Occipital lobe (tissue), 2 donors: ENCODE measurements around the gene PTTG1IP. TPM values are rescaled to one million over a fixed set of nuclear protein-coding genes. Genes with fewer than 3 reads are reported as not detected.
A peak's percentile ranks its signal among the peaks of the same experiment; 100 is the strongest.
"Not testable (repeated sequence)": the region's sequence is repeated elsewhere in the genome, so short reads cannot be mapped to it uniquely, and the experiment has no call there.

Experiments used
- DNase-seq: peaks from one replicate; lab custom pipeline; 2025; lab: John Stamatoyannopoulos, UW
- total RNA-seq: library from RNA; depleted of rRNA; stranded (reverse); fragments of >200 nt; gene quantifications from one replicate; pipeline ENCODE4 v1.2.3, GENCODE V29; 2014

Gene PTTG1IP, protein sequence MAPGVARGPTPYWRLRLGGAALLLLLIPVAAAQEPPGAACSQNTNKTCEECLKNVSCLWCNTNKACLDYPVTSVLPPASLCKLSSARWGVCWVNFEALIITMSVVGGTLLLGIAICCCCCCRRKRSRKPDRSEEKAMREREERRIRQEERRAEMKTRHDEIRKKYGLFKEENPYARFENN
- 82.4 TPM for total RNA-seq

DNA sequence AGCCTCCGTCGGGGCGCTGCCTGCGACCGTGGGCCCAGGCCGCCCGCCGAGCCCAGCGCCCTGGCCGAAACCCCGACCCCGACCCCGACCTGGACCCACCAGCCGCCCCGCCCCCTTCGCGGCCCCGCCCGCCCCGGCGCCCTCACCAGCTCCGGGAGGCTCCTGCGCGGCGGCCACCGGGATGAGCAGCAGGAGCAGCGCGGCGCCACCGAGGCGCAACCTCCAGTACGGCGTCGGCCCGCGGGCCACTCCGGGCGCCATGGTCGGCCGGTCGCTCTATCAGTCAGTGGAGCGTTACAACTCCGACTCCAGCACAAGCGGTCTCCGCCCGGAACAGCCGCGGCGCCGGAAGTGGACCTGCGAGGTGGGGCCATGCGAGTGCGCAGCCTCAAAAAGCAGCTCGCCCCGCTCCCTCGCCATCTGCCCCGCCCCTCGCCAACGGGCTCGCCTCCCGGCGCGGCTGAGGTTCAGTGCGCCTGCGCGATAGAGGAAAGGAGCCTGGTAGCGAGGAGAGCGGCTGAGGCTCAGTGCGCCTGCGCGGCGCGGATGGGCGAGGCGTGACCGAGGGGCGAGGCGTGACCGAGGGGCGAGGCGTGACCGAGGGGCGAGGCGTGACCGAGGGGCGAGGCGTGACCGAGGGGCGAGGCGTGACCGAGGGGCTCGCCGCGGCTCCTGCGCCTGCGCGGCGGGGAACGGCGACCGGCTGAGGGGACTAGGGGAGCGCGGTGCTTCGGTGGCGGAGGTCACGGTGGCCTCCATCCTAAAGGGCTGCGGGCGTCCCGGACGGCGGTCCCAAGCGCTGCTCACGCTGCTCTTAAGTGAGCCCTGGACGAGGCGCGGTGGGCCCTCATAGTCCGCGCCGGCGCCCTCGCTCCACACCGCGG lies at the start of gene PTTG1IP:
Gene PTTG1IP, minus strand, starts transcription at position 335 of the 884 bp plus-strand sequence. Its CDS starts 74 bp downstream, at position 261.
- DNase-seq = peak; percentile 93

GRCh38 chr21:44921928-44922327 lies 48.4 kb upstream of the PTTG1IP start:
- no peak for DNase-seq

DNA sequence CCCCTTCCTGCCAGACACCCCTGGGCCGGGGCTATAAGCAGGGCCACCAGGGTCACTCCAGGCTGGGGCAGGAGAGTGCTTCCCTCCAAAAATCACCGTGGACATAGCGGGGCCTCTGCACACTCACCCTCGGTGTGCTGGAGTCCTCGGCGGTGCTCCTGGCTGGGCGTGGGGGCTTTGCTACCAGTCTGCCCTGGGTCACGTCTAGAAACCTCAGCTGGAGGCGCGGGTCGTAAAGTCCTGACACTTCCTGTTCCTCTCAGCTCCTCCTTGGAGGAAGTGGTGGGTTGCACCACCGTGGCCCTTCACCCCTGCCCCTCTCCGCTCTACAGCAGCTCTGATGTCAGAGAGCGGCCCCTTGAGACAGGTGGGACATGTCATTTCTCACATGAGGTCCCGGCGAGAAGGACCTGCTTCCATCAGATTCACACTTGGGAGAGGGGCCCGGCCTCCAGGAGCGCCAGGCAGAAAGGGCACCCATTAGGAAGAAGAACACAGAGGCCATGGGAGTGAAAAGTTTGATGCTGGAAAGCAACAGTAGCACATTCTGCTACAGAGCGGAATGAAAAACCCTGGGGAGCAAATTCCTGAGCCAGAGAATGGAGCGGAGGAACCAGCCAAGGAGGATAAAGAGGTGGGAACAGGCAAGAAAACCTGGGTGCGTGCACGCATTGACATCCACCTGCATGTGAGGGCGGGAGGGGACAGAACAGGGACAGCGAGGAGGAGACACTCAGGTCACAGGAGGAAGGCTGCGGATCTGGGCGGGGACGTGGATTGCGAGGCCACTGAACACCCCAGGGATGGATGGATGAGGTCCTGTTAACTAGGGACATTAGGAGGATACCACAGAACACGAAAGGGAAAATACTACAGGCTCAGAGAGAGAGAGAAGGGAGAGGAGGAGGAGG lies 47.5 kb upstream of the PTTG1IP start, which contains the start of gene ITGB2:
Gene ITGB2, minus strand, starts transcription at position 206 of the 911 bp plus-strand sequence. CDS start 10,117 bp downstream, outside the sequence.
- DNase-seq = no peak

DNA sequence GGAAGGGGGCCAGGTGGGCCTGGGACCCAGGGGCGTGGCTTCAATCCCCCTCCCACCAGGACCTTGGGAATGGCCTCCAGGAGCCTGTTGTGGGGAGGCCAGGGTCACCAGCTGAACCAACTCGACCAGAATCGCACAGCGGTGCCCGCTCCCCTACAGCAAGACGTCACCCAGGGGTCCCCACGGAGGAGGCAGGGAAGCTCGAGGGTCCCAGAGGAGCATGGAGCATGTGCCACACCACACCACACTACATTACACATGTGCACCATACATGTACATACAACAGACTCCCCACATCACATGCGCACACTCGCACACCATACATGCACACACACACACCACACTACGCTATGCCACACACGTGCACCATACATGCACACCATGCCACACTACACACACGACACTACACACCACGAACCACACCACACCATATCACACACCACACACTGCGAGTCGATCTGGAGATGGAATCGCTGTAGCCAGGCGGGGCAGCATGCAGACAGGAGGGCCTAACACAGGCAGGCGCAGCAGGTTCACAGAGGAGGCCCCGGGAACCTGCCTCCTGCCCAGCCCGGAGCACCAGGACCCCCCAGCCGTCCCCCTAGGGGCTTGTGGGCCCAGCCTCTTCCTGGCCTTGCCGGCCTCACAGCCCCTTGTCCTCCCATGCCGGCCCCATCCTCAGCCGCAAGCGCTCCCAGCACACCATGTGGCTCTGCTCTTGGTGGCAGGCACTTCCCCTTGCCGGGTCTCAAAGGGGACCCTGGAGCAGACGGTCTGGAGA lies 46.6 kb upstream of the PTTG1IP start:
- DNase-seq = no peak

- DNase-seq = no peak
Measured at GRCh38 chr21:44919111-44919912, 45.8 kb upstream of the PTTG1IP start.

- DNase-seq = no peak
Measured at GRCh38 chr21:44918581-44919033, 45.1 kb upstream of the PTTG1IP start.

DNA sequence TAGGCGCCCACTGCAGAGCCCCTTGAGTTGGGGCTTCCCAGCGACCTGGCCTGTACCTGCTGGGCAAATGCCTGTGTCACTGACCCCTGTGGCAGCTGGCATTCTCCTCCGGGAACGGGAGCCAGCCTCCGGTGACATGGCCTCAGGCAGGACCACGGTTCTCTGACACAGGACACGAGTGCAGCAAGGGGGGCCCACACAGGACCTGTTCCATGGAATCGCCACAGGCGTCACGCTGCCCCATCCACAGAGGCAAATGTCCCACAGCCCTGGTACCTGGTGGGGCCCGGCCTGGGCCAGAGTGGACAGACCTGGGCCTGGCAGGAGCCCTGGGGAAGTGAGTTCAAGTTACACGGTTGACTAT lies 44.6 kb upstream of the PTTG1IP start:
- no peak for DNase-seq

DNA sequence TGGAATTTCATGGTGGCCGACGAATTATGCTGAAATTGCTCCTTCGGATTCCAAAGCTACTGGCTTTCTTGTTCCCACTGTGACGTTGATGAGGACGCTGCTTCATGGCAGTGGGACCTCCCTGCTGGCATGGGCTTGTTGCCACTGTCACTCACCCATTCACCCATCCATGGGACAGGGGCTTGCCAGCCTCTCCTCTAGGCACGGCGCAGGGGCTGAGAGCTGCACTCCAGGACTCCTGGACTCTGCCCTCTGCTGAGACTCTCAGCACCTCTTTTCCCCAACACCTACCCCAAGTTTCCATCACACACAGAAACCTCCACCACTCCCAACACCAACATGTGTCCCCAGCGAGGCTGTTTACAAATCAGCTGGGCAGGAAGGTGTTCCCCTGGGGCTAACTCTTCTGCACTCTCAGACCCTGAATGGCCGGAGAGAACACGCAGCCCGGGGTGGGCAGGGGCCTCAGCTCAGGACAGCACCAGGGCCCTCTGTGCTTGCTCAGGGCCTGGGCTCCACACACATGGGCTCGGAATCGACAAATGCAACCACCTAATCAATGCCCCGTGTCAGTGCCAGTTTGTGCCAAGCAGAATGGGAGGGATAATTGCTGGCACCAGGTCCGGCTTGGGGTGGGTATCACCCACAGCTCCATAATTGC lies 44.1 kb upstream of the PTTG1IP start:
- no peak for DNase-seq

GRCh38 chr21:44916965-44917364 lies 43.5 kb upstream of the PTTG1IP start:
- no peak for DNase-seq

DNA sequence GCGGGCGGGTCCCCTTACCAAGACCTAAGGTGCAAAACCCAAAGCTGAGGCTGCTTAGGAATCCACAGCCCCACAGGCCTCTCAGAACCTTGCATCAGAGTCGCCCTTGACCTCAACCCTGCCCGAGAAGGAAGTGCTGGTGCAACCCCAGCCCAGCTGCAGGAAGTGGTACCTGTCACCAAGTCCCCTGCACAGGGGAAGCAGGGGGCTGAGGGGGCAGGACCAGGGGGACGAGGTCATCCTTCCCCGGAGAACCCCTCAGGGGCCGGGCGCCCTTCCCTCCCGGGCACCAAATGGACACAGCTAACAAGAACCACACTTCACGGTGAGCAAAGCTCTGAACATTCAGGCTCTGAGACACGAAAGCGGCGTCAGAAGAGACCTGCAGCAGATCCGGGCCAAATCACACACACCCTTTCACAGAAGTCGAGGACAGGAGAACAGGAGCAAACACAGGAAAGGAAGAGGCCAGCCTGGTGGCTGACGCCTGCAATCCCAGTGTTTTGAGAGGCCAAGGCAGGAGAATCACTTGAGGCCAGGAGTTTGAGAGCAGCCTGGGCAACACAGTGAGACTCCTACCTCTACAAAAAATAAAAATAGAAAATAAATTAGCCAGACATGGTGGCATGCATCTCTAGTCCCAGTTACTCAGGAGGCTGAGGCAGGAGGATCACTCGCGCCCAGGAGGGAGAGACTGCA lies 40.8 kb upstream of the PTTG1IP start:
- DNase-seq = no peak

GRCh38 chr21:44913425-44914175 lies 40.1 kb upstream of the PTTG1IP start:
- DNase-seq = no peak

- not testable (repeated sequence) for DNase-seq
Measured at GRCh38 chr21:44912506-44913412, 39.3 kb upstream of the PTTG1IP start.

DNA sequence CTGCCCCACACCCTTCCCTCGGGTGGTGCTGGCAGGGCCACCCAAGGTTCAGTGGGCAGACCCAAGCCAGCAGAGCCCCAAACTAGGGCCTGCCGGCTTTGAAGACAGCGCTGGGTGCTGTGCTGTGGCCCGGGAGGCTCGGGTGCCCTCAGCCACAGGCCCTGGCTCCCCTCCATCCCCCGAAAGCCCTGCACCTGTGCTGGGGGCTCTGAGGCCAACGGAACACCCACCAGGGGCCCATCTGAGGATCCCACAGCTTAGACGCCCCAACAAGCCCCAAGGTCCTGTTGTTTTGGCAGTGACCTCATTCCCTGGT lies 38.6 kb upstream of the PTTG1IP start:
- no peak for DNase-seq

DNA sequence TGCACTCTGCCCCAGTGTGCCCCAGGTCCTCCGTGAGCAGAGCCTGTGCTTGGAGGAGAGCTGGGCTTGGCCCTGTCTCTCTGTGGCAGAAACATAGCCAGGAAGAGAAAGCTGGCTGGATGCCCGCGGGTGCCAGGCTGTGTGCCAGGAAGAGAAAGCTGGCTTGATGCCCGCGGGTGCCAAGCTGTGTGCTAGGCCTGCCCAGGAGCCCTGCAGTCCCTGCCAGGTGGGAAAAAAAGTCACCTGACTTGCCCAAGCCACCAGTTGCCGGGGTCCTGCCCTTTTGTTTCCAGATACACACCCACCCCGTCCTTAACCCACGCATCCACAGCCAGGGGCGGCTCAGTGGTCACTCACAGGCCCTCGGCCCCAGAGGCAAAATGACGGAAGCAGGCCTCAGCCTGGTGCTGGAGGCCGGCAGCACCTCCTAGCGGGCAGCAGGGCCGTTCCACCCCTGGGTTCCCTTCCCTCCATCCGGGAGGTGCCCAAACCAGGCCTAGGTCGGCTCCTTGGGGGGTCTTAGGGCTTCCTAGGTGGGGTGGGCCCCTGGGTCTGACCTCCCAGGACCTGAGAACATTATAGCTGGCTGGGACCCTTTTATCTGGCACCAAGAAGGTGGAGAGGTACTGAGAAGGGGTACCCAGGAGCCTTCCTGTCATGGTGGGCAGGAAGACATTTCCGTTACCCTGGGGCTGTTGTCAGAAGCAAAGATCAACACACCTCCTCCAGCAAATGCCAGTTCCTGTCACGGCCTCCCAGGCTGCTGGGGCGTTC lies 38.1 kb upstream of the PTTG1IP start:
- DNase-seq = peak; percentile 33

DNA sequence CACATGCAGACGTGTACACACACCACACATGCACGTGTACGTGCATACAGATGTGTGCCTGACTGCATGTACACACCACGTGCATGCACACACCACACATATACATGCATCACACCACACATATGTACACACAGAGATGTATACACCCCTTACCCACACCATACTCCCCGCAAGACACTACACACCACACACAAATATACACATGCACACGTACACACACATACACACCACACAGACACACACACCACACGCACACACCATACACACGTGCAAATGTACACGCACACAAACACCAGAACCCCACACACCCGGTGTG lies 37.5 kb upstream of the PTTG1IP start:
- DNase-seq = no peak

GRCh38 chr21:44910229-44911067 lies 37.0 kb upstream of the PTTG1IP start:
- DNase-seq = no peak
